Hematopoietic multipotent progenitor cell treated with erythropoietin and hydrocortisone succinate and interleukin-3 and kit ligand, for 6 days (in vitro differentiated cells): Measurements from ENCODE around the gene PRR33.

Experiments
- DNase-seq: peaks from one replicate; pipeline ENCODE4 v3.0.0-alpha.2; 2015

The PRR33 gene

DNA sequence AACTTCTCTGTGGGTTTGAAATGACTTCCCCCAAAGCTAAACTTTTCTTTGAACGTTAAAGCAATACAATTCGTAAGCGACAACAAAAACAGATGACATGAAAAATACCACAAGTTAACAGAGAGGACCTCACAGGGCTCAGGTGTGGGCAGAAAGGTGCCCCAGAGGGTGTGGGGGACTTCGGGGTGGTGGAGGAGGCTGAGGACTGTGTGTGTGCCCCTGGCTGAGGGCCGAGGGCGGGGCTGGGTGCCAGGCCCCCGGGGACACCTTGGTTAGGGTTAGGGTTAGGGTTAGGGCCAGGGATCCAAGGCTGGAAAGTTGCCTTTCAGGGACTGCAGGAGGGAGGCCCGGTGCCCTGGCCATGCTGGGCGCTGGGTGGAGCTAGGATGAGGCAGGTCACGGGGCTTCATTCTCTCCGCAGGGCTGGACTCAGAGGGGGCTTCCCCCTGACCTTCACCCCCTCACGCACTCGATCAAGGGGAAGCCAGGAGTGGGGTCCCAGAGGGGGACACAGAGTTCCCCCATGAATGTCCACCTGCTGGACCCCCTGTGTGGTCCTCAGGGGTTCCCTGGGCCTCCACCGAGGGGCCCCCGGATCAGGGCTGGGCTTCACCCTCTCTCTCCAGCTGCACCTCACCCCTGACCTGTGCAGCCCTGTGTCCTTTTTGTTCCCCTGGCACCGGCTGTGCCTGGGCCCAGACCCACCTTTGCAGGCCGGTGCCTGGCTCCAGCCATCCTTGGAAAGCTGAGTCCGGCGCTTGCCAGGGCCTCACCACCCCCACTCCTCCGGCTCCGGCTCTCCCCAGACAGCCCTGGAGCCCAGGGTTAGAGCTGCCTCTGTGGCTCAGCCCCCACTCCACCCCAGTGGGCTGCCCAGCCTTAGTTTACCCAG lies 45.9 kb downstream of the PRR33 start:
- no peak for DNase-seq

DNA sequence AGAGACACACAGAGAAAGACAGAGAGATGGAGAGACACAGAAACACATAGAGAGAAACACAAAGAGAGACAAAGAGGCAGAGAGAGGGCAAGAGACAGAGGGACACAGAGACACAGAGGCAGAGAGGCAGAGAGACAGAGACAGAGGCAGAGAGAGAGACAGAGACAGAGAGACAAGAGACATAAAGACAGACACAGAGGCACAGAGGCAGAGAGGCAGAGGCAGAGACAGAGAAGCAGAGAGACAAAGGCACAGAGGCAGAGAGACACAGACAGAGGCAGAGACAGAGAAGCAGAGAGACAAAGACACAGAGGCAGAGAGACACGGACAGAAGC lies 46.6 kb downstream of the PRR33 start:
- DNase-seq, result no peak

DNA sequence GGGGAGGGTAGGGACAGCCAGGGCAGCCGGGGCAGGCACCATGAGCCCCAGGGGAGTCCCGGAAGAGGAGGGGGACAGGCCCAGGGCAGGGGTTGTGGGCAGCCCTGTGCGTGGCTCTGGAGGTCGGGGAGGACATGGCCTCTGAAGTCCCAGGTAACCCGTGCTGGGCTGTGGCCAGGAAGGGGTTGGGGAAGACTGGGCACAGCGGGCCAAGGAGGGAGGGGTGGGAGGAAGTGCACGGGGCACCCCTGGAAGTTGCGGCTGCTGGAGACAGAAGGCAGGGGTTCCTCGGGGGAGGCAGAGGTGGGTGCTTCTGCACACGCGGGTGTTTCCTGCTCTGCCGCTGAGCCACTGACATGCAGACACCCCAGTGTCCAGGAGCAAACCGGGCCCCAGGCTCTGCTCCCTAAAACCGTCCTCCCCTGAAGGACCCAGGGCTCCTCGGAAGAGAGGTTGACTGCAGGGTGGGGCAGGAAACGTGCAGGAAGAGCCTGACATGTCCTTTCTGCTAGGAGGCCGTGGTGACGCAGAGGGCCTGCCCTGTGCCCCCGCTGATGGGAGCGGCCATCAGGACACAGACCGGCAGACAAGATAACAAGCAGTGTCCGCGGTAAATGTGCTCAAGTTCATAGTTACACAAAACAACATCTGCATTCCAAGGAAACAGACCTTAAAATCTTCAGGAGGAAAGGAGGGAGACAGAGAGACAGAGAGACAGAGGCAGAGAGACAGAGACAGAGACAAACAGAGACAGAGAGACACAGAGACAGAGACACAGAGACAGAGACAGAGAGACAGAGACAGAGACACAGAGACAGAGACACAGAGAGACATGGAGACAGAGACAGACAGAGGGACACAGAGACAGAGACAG lies 47.2 kb downstream of the PRR33 start:
- peak; percentile 95 for DNase-seq

DNA sequence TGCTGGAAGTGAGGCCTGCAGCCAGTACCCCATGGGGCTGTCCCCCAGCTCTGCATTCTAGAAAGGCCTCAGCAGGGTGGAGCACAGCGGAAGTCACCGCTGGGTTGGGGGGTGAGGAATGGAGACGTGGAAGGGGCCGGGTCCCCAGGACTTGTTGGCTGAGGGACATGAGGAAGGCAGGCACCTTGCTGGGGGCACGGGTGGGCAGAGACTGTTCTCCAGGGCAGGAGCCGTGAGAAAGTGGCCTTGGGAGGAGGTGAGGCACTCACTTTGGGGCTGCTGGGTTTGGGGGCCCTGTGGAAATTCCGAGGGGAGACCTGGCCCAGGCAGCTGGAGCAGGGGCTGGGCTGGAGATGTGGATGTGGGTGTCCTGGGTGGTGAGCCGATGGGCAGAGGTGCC lies 47.9 kb downstream of the PRR33 start:
- DNase-seq, result no peak

DNA sequence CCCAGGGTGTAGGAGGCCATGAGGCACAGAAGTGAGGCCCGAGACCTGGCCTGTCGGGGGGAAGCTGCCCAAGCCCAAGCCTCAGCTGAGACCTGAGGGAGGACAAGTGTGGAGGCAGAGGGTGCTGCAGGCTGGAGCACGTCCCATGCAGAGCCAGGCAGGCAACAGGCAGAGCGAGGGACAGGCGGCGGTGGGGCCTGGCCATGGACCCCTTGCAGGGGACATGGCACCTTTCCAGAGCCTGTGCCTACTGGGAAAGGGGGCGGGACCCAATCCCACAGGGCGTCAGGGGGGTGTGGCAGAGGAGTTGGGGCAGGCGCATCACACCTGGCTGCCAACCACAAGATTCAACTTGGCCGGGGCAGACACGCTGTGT lies 48.6 kb downstream of the PRR33 start:
- no peak for DNase-seq

DNA sequence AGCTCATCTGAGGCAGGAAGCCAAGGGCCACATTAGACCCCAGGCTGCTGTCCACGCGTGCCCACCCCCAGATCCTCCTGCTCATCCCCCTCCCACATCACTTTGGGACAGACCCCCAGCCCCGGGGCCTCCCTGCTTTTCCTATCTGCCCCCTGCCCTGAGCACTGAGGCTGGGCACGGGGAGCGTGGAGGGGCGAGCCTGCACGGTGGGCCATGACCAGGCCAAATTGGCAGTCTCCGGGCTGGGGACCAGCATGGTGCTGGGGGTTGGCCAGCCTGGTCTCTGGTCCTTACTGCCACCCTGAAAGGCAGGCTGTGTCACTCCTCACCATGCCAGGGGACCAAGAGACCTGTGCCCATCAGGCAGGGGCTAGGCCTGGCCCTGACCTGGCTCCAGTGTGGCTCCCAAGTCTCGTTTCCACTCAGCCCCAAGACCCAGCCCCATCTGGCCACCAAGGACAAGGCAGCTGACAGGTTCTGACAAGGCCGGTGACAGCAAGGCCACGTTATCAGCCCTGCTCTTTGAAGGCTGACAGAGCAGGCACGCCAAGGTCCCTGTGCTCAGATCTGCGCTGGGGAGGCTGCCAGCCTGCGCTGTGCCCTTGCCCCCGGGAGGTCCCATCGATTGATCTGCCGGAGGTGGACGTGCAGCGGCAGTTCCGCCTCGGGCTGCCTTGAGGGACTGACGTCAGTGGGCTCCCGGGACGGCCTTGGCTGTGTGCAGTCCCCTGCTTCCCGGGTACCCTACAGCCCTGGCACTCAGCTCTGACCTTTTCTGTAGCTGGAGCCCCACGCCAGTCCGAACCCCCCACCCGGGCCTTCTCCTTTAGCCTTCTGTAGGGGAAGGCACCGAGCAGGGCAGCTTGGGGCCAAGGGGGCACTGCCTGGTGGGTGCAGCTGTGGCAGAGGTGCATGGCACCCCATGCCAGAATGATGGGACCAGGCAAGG lies 49.3 kb downstream of the PRR33 start:
- peak; percentile 58 for DNase-seq

DNA sequence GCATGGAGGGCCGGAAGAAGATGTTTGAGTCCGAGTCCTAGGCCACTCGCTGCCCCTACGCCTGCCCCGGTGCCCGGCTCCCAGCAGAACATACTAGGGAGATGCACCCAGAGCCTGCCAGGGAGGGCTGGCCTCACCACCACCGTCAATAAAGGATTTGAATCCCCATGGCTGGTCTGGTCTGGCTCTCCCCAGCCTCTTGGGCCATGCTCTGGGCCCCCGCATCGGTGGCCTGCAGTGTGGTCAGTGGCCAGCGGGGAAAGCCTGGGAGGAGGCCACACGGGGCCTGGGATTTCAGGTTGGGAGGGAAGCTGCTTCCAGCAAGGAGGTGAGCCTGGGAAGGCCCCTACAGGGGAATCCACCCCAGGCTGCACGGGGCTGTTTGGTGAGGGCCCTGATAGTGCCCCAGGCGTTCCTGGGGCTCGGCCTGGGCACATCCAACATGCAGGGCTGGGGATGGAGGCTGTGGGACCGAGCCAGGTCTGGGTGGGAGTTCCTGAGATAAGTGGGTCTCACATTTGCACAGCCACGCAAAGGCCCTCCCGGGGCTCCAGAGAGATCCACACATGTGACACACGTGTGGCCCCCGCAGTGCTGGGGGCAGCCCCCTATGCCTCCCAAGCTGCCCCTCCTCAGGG lies 50.1 kb downstream of the PRR33 start:
- DNase-seq, result no peak

DNA sequence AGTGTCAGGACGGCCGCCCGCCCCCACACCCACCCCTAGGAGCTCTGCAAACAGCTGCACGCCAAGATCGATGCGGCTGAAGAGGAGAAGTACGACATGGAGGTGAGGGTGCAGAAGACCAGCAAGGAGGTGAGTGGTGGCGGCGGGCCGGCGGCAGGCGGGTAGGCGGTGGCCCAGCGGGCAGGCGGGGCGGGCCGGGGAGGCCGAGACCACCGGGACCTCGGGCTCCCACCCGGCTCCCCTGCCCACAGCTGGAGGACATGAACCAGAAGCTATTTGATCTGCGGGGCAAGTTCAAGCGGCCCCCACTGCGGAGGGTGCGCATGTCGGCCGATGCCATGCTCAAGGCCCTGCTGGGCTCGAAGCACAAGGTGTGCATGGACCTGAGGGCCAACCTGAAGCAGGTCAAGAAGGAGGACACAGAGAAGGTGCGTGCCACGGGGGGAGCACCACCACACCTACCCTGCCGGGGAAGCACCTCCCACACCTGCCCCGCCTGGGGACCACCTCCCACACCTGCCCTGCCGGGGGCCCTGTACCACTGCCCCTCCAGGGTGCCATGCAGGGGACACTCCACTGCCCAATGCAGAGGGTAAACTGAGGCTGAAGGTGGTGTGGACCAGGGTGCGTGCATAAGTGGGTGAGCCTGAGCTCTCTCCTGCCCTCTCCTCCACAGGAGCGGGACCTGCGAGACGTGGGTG lies 50.8 kb downstream of the PRR33 start:
- no peak for DNase-seq

DNA sequence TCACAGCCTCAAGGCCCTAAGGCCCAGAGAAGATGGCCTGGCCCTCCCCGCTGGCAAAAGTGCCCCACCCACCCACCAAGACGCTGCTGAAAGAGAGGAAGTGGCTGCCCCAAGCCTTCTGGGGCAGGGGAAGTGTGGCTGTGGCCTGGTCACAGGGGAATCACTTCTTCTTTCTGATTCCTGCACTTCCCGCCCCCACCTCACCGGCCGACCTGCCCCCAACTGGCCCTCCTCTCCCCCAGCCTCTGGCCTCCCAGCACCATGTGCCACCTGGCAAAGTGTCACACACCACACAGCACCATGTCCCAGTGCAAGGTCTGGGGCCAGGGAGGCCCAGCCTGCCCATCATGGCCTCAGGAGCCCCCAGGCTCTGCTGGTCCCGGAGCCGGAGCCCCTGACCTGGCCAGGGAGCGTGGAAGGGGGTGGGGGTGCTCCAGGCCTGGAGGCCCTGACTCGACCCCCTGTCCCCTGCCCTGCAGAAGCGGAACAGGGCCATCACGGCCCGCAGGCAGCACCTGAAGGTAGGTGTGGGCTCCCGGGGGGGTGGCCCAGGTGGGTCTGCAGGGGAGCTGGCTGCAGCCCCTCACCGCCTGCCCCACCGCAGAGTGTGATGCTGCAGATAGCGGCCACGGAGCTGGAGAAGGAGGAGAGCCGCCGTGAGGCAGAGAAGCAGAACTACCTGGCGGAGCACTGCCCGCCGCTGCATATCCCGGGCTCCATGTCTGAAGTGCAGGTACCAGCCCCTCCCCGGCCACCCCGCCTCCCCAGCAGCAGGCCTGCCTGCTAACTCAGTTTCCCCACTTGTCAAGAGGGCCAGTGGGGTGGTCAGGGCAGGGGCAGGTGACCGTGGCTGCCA lies 51.5 kb downstream of the PRR33 start:
- DNase-seq, result peak; percentile 71

DNA sequence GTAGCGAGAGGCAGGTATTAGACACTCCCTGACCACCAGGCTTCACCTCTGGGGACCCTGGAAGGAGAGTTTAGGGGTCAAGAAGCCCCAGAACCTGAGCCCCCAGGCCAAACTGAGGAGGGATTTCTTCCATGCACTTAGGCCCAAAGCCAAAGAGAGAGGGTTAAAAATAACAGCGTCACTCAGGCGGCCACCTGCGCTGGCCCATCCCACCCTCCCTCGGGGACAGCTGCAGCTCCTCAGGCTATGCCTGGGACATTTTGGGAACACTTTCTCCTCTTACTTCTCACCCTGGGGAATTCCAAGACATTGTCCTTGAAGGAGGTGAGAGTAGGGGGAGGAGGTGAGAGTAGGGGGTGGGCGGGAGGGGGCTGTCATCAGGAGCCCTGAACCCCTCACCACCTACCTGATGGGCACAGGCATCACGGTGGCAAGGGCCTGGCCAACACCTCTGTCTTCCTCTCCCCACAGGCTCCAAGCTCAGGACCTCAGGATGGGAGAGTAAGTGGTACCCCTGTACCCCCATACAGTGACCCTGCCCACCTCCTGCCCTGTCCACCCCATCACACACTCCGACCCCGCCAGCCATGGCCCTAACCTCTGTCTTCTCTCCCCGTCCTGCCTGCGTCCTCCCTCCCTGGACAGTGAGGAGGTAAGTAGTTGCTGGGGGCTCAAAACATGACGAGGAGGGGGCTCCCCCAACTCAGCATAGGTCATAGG lies 52.3 kb downstream of the PRR33 start:
- no peak for DNase-seq

DNA sequence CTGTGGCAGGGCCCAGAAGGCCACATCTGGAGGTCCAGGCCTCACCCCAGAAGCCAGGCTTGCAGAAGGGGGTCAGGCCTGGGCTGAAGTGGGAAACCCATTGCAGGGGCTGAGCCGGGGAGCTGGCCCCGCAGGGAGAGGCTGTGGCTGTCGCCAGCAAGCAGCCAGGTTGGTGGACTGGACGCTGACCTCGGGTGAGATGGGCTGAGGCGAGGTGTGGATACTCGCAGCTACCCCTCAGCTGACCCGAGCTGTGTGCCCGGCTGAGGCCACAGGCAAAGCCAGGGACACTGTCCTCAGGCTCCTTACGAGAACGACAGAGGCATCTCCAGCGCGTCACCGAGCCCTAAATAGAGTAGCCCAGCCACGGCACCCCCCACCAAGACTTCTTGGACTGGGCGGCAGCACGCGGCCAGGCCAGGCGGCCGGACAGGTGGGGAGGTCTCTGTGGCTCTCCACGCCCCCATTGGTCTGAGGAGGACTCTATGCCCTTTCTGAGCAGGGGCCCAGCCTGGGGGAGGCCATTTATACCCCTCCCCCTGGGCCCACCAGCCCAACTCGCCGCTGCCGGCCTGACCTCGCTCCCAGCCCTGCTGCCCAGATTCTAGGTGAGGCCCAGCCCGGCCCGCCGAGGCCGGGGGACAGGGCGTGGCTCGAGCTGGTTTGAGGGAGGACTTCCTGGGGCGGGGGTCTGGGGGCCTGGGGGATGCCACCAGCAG lies 53.1 kb downstream of the PRR33 start, which contains the start of gene TNNI2:
TSS of gene TNNI2 (plus strand) at position 556 of the 719 bp plus-strand sequence. CDS start 716 bp downstream, outside the sequence.
- DNase-seq, result no peak
